Measurements from ENCODE around the gene NBAS.

Gene NBAS

GRCh38 chr2:15588329-15588919 is 27.3 kb upstream of the NBAS start:
- peaks cover 2% of the 10 kb centered on the region for H3K79me1 ChIP-seq (replicated peaks; ENCODE audit: low read length, poor library complexity, severe bottlenecking)
- no peak overlapping the region for H3K4me3 ChIP-seq (ENCODE audit: insufficient read depth in 1 of 2, low read depth in 1 of 2, low read length in 2 of 2)
- no peaks in the 10 kb centered on the region for H3K9me3 ChIP-seq (ENCODE audit: control insufficient read depth, low read length)
- DNase-seq: peak; percentile 68
- no peak overlapping the region for H2BK12ac ChIP-seq (ENCODE audit: low read length in 2 of 2)
- H3K4me1 ChIP-seq (ENCODE audit: control insufficient read depth, insufficient read depth, low read depth, low read length): peaks cover 4% of the 10 kb centered on the region
- no peak overlapping the region for H3K4me2 ChIP-seq (ENCODE audit: low read length, poor library complexity, severe bottlenecking)
- H3K36me3 ChIP-seq (ENCODE audit: control insufficient read depth in 1 of 2, insufficient read depth in 2 of 2, low read depth in 1 of 2, low read length in 2 of 2): no peaks in the 10 kb centered on the region
- H3K27ac ChIP-seq (ENCODE audit: low read length, poor library complexity, severe bottlenecking): no peak overlapping the region
- no peak overlapping the region for H3K9ac ChIP-seq (ENCODE audit: low read length)
- H2BK15ac ChIP-seq (ENCODE audit: low read depth, poor library complexity, severe bottlenecking): no peak overlapping the region
- H2BK5ac ChIP-seq (ENCODE audit: low read depth, low read length, poor library complexity, severe bottlenecking): no peak overlapping the region
- H4K8ac ChIP-seq (ENCODE audit: low read length): no peak overlapping the region
- no peak overlapping the region for H2BK120ac ChIP-seq (ENCODE audit: low read depth, low read length)
- no peak overlapping the region for H4K91ac ChIP-seq (ENCODE audit: low read length)
- H3K18ac ChIP-seq (ENCODE audit: low read depth in 1 of 2, low read length in 2 of 2): no peak overlapping the region
- no peaks in the 10 kb centered on the region for H3K27me3 ChIP-seq (ENCODE audit: control insufficient read depth in 1 of 2, insufficient read depth in 1 of 2, low read length in 2 of 2)
- no peak overlapping the region for H2AFZ ChIP-seq (ENCODE audit: low read depth, low read length)
- no peak overlapping the region for H3K14ac ChIP-seq (ENCODE audit: low read length in 2 of 2)
- no peak overlapping the region for H2AK5ac ChIP-seq (ENCODE audit: low read length, severe bottlenecking)
- WGBS: 57% methylated on average over 4 of the region's 4 CpGs
- H3K23ac ChIP-seq (ENCODE audit: low read length in 2 of 2): no peak overlapping the region
- H3K4ac ChIP-seq (ENCODE audit: low read depth in 1 of 2, low read length in 2 of 2): no peak overlapping the region

GRCh38 chr2:15584767-15585469 is 23.8 kb upstream of the NBAS start:
- Histone ChIP-seq H3K4ac (ENCODE audit: low read depth in 1 of 2, low read length in 2 of 2) (no peak overlapping the region), H4K91ac (ENCODE audit: low read length) (no peak overlapping the region), H2BK12ac (ENCODE audit: low read length in 2 of 2) (no peak overlapping the region), H4K8ac (ENCODE audit: low read length) (no peak overlapping the region), H3K9me3 (ENCODE audit: control insufficient read depth, low read length) (no peaks in the 10 kb centered on the region), H2BK120ac (ENCODE audit: low read depth, low read length) (no peak overlapping the region), H3K27me3 (ENCODE audit: control insufficient read depth in 1 of 2, insufficient read depth in 1 of 2, low read length in 2 of 2) (no peaks in the 10 kb centered on the region), H3K23ac (ENCODE audit: low read length in 2 of 2) (no peak overlapping the region), H3K14ac (ENCODE audit: low read length in 2 of 2) (no peak overlapping the region), H3K36me3 (ENCODE audit: control insufficient read depth in 1 of 2, insufficient read depth in 2 of 2, low read depth in 1 of 2, low read length in 2 of 2) (no peaks in the 10 kb centered on the region), H3K9ac (ENCODE audit: low read length) (no peak overlapping the region), H3K4me3 (ENCODE audit: insufficient read depth in 1 of 2, low read depth in 1 of 2, low read length in 2 of 2) (no peak overlapping the region), H3K18ac (ENCODE audit: low read depth in 1 of 2, low read length in 2 of 2) (no peak overlapping the region), H2AFZ (ENCODE audit: low read depth, low read length) (no peak overlapping the region), H3K4me1 (ENCODE audit: control insufficient read depth, insufficient read depth, low read depth, low read length) (no peaks in the 10 kb centered on the region), H3K27ac (ENCODE audit: low read length, poor library complexity, severe bottlenecking) (no peak overlapping the region), H2BK5ac (ENCODE audit: low read depth, low read length, poor library complexity, severe bottlenecking) (no peak overlapping the region), H3K4me2 (ENCODE audit: low read length, poor library complexity, severe bottlenecking) (no peak overlapping the region), H2AK5ac (ENCODE audit: low read length, severe bottlenecking) (no peak overlapping the region), H2BK15ac (ENCODE audit: low read depth, poor library complexity, severe bottlenecking) (no peak overlapping the region), H3K79me1 (replicated peaks; ENCODE audit: low read length, poor library complexity, severe bottlenecking) (no peaks in the 10 kb centered on the region)
- 92% methylated on average over 2 of the region's 2 CpGs for WGBS
- peak; percentile 42 for DNase-seq

- H3K4me1 ChIP-seq (ENCODE audit: control insufficient read depth, insufficient read depth, low read depth, low read length): peaks cover 2% of the 10 kb centered on the region
- H3K27ac ChIP-seq (ENCODE audit: low read length, poor library complexity, severe bottlenecking): no peak overlapping the region
- H3K27me3 ChIP-seq (ENCODE audit: control insufficient read depth in 1 of 2, insufficient read depth in 1 of 2, low read length in 2 of 2): no peaks in the 10 kb centered on the region
- H3K9me3 ChIP-seq (ENCODE audit: control insufficient read depth, low read length): no peaks in the 10 kb centered on the region
- H3K14ac ChIP-seq (ENCODE audit: low read length in 2 of 2): no peak overlapping the region
- DNase-seq: no peak
- no peak overlapping the region for H3K23ac ChIP-seq (ENCODE audit: low read length in 2 of 2)
- no peak overlapping the region for H2AK5ac ChIP-seq (ENCODE audit: low read length, severe bottlenecking)
- no peak overlapping the region for H3K4me3 ChIP-seq (ENCODE audit: insufficient read depth in 1 of 2, low read depth in 1 of 2, low read length in 2 of 2)
- no peak overlapping the region for H2BK15ac ChIP-seq (ENCODE audit: low read depth, poor library complexity, severe bottlenecking)
- H3K18ac ChIP-seq (ENCODE audit: low read depth in 1 of 2, low read length in 2 of 2): no peak overlapping the region
- H2BK120ac ChIP-seq (ENCODE audit: low read depth, low read length): no peak overlapping the region
- H2BK5ac ChIP-seq (ENCODE audit: low read depth, low read length, poor library complexity, severe bottlenecking): no peak overlapping the region
- no peaks in the 10 kb centered on the region for H3K79me1 ChIP-seq (replicated peaks; ENCODE audit: low read length, poor library complexity, severe bottlenecking)
- no peak overlapping the region for H3K4ac ChIP-seq (ENCODE audit: low read depth in 1 of 2, low read length in 2 of 2)
- H3K9ac ChIP-seq (ENCODE audit: low read length): no peak overlapping the region
- no peak overlapping the region for H4K91ac ChIP-seq (ENCODE audit: low read length)
- H2BK12ac ChIP-seq (ENCODE audit: low read length in 2 of 2): no peak overlapping the region
- no peak overlapping the region for H2AFZ ChIP-seq (ENCODE audit: low read depth, low read length)
- H3K4me2 ChIP-seq (ENCODE audit: low read length, poor library complexity, severe bottlenecking): no peak overlapping the region
- no peaks in the 10 kb centered on the region for H3K36me3 ChIP-seq (ENCODE audit: control insufficient read depth in 1 of 2, insufficient read depth in 2 of 2, low read depth in 1 of 2, low read length in 2 of 2)
- H4K8ac ChIP-seq (ENCODE audit: low read length): no peak overlapping the region
Measured at GRCh38 chr2:15584316-15584715, 23.2 kb upstream of the NBAS start.

GRCh38 chr2:15583826-15584225 is 22.7 kb upstream of the NBAS start:
- no peak overlapping the region for H2AFZ ChIP-seq (ENCODE audit: low read depth, low read length)
- no peak overlapping the region for H4K8ac ChIP-seq (ENCODE audit: low read length)
- H4K91ac ChIP-seq (ENCODE audit: low read length): no peak overlapping the region
- no peak overlapping the region for H3K4me3 ChIP-seq (ENCODE audit: insufficient read depth in 1 of 2, low read depth in 1 of 2, low read length in 2 of 2)
- H3K4ac ChIP-seq (ENCODE audit: low read depth in 1 of 2, low read length in 2 of 2): no peak overlapping the region
- H3K4me2 ChIP-seq (ENCODE audit: low read length, poor library complexity, severe bottlenecking): no peak overlapping the region
- WGBS: 76% methylated on average over 1 of the region's 1 CpG
- no peak overlapping the region for H3K18ac ChIP-seq (ENCODE audit: low read depth in 1 of 2, low read length in 2 of 2)
- no peak overlapping the region for H3K27ac ChIP-seq (ENCODE audit: low read length, poor library complexity, severe bottlenecking)
- no peaks in the 10 kb centered on the region for H3K27me3 ChIP-seq (ENCODE audit: control insufficient read depth in 1 of 2, insufficient read depth in 1 of 2, low read length in 2 of 2)
- no peak overlapping the region for H2BK15ac ChIP-seq (ENCODE audit: low read depth, poor library complexity, severe bottlenecking)
- H3K9ac ChIP-seq (ENCODE audit: low read length): no peak overlapping the region
- no peak overlapping the region for H2BK120ac ChIP-seq (ENCODE audit: low read depth, low read length)
- H3K23ac ChIP-seq (ENCODE audit: low read length in 2 of 2): no peak overlapping the region
- no peak for DNase-seq
- no peaks in the 10 kb centered on the region for H3K36me3 ChIP-seq (ENCODE audit: control insufficient read depth in 1 of 2, insufficient read depth in 2 of 2, low read depth in 1 of 2, low read length in 2 of 2)
- no peaks in the 10 kb centered on the region for H3K9me3 ChIP-seq (ENCODE audit: control insufficient read depth, low read length)
- no peak overlapping the region for H2AK5ac ChIP-seq (ENCODE audit: low read length, severe bottlenecking)
- no peak overlapping the region for H3K14ac ChIP-seq (ENCODE audit: low read length in 2 of 2)
- peaks cover 2% of the 10 kb centered on the region for H3K4me1 ChIP-seq (ENCODE audit: control insufficient read depth, insufficient read depth, low read depth, low read length)
- no peaks in the 10 kb centered on the region for H3K79me1 ChIP-seq (replicated peaks; ENCODE audit: low read length, poor library complexity, severe bottlenecking)
- no peak overlapping the region for H2BK5ac ChIP-seq (ENCODE audit: low read depth, low read length, poor library complexity, severe bottlenecking)
- H2BK12ac ChIP-seq (ENCODE audit: low read length in 2 of 2): no peak overlapping the region
